Neuron (in vitro differentiated cells): Measurements from ENCODE around the gene SLC25A22.
A peak's percentile ranks its signal among the peaks of the same experiment; 100 is the strongest.

Experiments used
- H2AFZ ChIP-seq: one replicate; pipeline ENCODE4 v1.6.1; 2013; ENCODE audit warnings: low read depth, mild to moderate bottlenecking, inconsistent platforms, low read length, moderate library complexity
- H3K27me3 ChIP-seq: one replicate; pipeline ENCODE4 v1.6.1; 2013; ENCODE audit warnings: low read length; ENCODE audit not compliant: insufficient read depth
- H3K36me3 ChIP-seq: one replicate; pipeline ENCODE4 v1.6.1; 2013; ENCODE audit warnings: low read length; ENCODE audit not compliant: insufficient read depth
- H3K4me1 ChIP-seq: one replicate; pipeline ENCODE4 v1.6.1; 2013; ENCODE audit warnings: low read length; ENCODE audit not compliant: insufficient read depth
- H3K4me3 ChIP-seq: 2 replicates; pipeline ENCODE4 v1.5.1; 2013; ENCODE audit warnings: mild to moderate bottlenecking, low read length, moderate library complexity
- H3K9me3 ChIP-seq: one replicate; pipeline ENCODE4 v1.6.1; 2013; ENCODE audit warnings: low read length

Gene SLC25A22

GRCh38 chr11:812390-812789, 14.3 kb upstream of the SLC25A22 start:
- Histone ChIP-seq H3K4me3 (no peak overlapping the region), H3K9me3 (no peaks in the 10 kb centered on the region), H3K36me3 (peaks cover 26% of the 10 kb centered on the region), H2AFZ (no peak overlapping the region), H3K4me1 (peaks cover 20% of the 10 kb centered on the region), H3K27me3 (no peaks in the 10 kb centered on the region)

GRCh38 chr11:811446-812245, 13.6 kb upstream of the SLC25A22 start:
- H3K4me1 ChIP-seq, result peaks cover 20% of the 10 kb centered on the region
- H3K4me3 ChIP-seq, result no peak overlapping the region
- H3K27me3 ChIP-seq, result no peaks in the 10 kb centered on the region
- H3K9me3 ChIP-seq, result no peaks in the 10 kb centered on the region
- H3K36me3 ChIP-seq, result peaks cover 26% of the 10 kb centered on the region
- H2AFZ ChIP-seq, result no peak overlapping the region

- Histone ChIP-seq H2AFZ (peak overlapping the region; percentile 76), H3K27me3 (no peaks in the 10 kb centered on the region), H3K36me3 (peaks cover 26% of the 10 kb centered on the region), H3K4me1 (peaks cover 24% of the 10 kb centered on the region), H3K4me3 (peak overlapping the region; percentile 87), H3K9me3 (no peaks in the 10 kb centered on the region)
Measured at GRCh38 chr11:810040-810567, 12.0 kb upstream of the SLC25A22 start.

- Histone ChIP-seq H3K4me1 (peaks cover 29% of the 10 kb centered on the region), H2AFZ (peak within 1 kb of the TSS; percentile 76), H3K27me3 (no peaks in the 10 kb centered on the region), H3K9me3 (no peaks in the 10 kb centered on the region), H3K4me3 (peak within 1 kb of the TSS; percentile 87), H3K36me3 (peaks cover 26% of the 10 kb centered on the region)
Measured at GRCh38 chr11:809287-810039, 11.4 kb upstream of the SLC25A22 start, which contains the start of gene RPLP2. TSS of gene RPLP2 (plus strand) at chr11:809967. CDS start at chr11:810235, 268 bp downstream.

GRCh38 chr11:808427-809286, 10.6 kb upstream of the SLC25A22 start:
- no peaks in the 10 kb centered on the region for H3K9me3 ChIP-seq
- H3K36me3 ChIP-seq, result peaks cover 23% of the 10 kb centered on the region
- peak overlapping the region; percentile 87 for H3K4me3 ChIP-seq
- H2AFZ ChIP-seq, result peak overlapping the region; percentile 76
- peaks cover 37% of the 10 kb centered on the region for H3K4me1 ChIP-seq
- H3K27me3 ChIP-seq, result no peaks in the 10 kb centered on the region

- H3K4me1 ChIP-seq, result peaks cover 29% of the 10 kb centered on the region
- no peaks in the 10 kb centered on the region for H3K27me3 ChIP-seq
- no peaks in the 10 kb centered on the region for H3K9me3 ChIP-seq
- peak overlapping the region; percentile 54 for H3K4me3 ChIP-seq
- peak overlapping the region; percentile 27 for H2AFZ ChIP-seq
- peaks cover 29% of the 10 kb centered on the region for H3K36me3 ChIP-seq
Measured at GRCh38 chr11:804599-804964, 6.5 kb upstream of the SLC25A22 start.

GRCh38 chr11:803770-804598, 5.9 kb upstream of the SLC25A22 start:
- Histone ChIP-seq H3K4me1 (peaks cover 29% of the 10 kb centered on the region), H3K27me3 (no peaks in the 10 kb centered on the region), H3K36me3 (peaks cover 33% of the 10 kb centered on the region), H2AFZ (no peak overlapping the region), H3K4me3 (peak overlapping the region; percentile 54), H3K9me3 (no peaks in the 10 kb centered on the region)

GRCh38 chr11:803467-803742, 5.3 kb upstream of the SLC25A22 start:
- H3K4me3 ChIP-seq, result no peak overlapping the region
- no peaks in the 10 kb centered on the region for H3K27me3 ChIP-seq
- H3K36me3 ChIP-seq, result peaks cover 35% of the 10 kb centered on the region
- peaks cover 25% of the 10 kb centered on the region for H3K4me1 ChIP-seq
- H3K9me3 ChIP-seq, result no peaks in the 10 kb centered on the region
- H2AFZ ChIP-seq, result no peak overlapping the region

- Histone ChIP-seq H3K36me3 (peaks cover 35% of the 10 kb centered on the region), H2AFZ (no peak overlapping the region), H3K4me3 (no peak overlapping the region), H3K9me3 (no peaks in the 10 kb centered on the region), H3K4me1 (peaks cover 23% of the 10 kb centered on the region), H3K27me3 (no peaks in the 10 kb centered on the region)
Measured at GRCh38 chr11:802693-803466, 4.8 kb upstream of the SLC25A22 start.

GRCh38 chr11:802018-802617, 4.0 kb upstream of the SLC25A22 start:
- Histone ChIP-seq H3K36me3 (peaks cover 35% of the 10 kb centered on the region), H3K4me3 (no peak overlapping the region), H2AFZ (no peak overlapping the region), H3K9me3 (no peaks in the 10 kb centered on the region), H3K4me1 (peaks cover 23% of the 10 kb centered on the region), H3K27me3 (no peaks in the 10 kb centered on the region)

- Histone ChIP-seq H3K4me1 (peaks cover 31% of the 10 kb centered on the region), H3K9me3 (no peaks in the 10 kb centered on the region), H3K4me3 (no peak overlapping the region), H3K27me3 (no peaks in the 10 kb centered on the region), H3K36me3 (peaks cover 35% of the 10 kb centered on the region), H2AFZ (no peak overlapping the region)
Measured at GRCh38 chr11:801097-801780, 3.2 kb upstream of the SLC25A22 start.
